Stimulated activated CD8-positive, alpha-beta memory T cell treated with anti-CD3 and anti-CD28 coated beads, Interleukin-7, amount 100 ng/mL, for 4 hours (primary cell): ENCODE results near the gene NPC1.
"Not testable (repeated sequence)": the region's sequence is repeated elsewhere in the genome, so short reads cannot be mapped to it uniquely, and the experiment has no call there.

ENCODE experiments used
- DNase-seq, 2 donors: peaks; one replicate each; pipeline ENCODE4 v3.0.0-alpha.2; 2020; ENCODE audit warnings: low read depth in 2 of 2

Gene NPC1

DNA sequence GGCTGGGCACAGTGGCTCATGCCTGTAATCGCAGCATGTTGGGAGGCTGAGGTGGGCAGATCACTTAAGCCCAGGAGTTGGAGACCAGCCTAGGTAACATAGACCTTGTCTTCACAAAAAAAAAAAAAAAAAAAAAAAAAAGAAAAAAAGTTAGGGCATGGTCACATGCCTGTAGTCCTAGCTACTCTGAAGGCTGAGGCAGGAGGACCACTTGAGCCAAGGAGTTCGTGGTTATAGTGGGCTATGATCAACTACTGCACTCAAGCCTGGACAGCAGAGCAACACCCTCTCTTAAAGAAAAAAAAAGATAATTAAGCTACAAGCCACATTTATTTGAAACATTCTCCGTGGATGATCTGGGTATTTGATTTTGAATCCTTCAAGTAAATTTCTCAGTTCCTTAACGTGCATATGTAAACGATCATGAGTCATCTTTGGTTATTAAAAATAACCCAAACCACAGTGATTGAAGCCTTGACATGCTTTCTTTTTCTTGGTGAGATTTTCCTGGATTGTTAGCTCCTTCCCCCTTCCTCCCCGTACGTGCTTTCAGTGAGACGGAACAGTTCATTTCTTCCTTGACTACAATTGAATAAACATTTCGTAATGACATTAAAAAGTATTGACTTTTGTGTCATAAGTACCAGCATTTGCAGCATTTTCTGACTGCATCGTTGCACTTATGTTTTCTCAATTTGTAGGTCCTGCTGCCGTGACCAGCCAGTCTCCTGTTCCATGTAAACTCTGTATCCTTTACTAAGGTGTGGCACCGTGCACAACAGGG is 62.7 kb downstream of the NPC1 start:
- DNase-seq = no peak

DNA sequence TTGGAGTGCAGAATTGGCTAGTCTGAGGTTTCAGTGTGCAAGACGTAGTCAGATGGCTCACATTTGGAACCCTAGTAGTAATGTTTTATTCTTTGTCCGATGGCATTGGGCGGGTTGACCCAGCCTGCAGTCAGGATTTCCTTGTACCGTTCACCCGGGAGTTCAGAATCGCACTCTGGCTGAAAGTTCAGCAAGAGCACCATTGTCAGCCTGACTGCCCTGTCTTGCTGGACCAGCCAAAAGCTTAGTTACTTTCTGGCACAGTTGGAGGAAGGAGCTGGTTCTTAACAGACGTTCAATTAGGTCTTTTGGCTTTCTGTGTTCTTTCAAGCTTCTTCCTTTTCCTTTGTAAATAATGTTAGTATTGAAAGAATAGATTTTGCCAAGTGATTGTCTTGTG is 64.4 kb downstream of the NPC1 start:
- no peak for DNase-seq

GRCh38 chr18:23521271-23521670 is 65.0 kb downstream of the NPC1 start:
- DNase-seq = no peak

DNA sequence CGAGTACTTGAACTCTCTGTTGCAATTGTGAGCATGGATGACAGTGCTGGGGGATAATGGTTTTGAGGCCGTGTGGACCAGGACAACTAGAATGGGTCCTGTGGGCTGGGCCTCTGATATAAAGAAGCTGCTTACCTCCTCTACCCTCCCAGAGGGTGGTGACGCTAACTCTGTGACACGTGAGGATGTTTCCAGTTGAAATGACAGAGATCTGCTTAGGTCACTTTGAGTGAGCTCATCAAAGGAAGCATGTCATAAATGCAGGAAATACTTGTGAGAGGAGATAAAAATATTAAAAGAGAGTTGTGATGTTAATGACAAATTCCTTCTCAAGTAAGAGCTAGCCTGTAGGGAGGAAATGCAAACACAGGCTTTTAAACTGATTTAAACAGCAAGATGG is 66.6 kb downstream of the NPC1 start:
- no peak for DNase-seq

DNA sequence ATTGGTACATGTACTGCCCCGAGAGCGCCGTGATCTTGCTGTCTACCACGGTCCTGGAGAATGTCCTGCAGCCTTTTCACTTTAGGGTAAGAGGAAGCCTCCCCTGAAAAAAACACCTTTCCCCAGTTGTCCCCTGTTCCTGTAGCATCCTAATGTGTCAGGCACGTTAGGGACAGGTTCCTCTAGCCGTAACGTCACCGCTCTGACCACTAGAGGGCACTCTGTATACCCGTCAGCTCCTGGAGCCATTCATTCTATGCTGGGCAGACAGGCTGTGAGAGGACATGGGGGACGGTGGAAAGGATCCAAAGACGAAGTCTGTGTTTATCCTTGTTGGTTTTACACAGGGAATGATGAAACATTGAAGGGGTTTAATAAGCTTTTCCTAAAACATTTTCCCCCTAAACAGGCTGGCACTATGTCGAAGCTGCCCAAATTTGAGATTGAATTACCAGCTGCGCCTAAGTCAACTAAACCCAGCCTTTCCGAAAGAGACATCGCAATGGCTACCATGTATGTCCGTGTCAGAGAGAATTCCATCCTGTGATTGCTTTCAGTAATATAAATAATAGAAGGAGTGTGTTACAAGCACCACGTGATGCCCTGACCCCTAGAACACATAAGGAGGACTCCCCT is 70.3 kb downstream of the NPC1 start:
- peak; percentile 55 to 57 for DNase-seq

DNA sequence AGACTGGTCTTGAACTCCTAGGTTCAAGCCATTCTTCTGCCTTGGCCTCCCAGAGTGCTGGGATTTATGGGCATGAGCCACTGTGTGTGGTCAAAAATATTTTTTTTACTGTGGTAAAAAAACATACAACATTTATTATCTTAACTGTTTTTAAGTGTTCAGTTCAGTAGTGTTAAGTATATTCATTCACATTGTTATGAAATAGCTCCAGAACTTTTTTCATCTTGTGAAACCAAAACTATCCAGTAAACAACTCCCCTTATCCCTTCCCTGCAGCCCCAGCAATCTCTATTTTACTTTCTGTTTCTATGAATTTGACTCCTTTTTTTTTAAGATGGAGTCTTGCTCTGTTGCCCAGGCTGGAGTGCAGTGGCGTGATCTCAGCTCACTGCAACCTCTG is 73.7 kb downstream of the NPC1 start:
- no peak for DNase-seq

- DNase-seq = not testable (repeated sequence)
Observed at GRCh38 chr18:23512216-23512615, 74.1 kb downstream of the NPC1 start.

- not testable (repeated sequence) for DNase-seq
Observed at GRCh38 chr18:23510923-23511322, 75.4 kb downstream of the NPC1 start.

GRCh38 chr18:23506393-23506792 is 79.9 kb downstream of the NPC1 start:
- no peak for DNase-seq

GRCh38 chr18:23504720-23505119 is 81.6 kb downstream of the NPC1 start:
- DNase-seq = no peak

DNA sequence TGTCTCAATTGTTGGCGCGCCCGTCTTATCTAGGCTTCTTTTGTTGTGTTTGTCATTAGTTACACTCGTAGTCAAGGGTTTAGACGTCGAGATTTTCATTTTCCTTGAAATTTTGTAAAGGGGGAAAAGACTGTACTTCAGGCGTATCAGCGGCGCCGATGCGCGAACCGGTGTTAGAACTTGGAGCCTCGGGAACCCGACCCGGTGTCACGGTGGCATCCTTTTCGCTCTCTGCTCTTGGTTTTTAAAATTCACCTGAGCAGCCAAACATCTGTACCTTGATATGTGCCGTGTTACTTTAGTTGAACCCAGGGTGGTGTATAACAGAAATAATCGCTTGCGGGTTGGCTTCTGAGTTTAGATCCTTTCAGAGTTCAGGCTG is 82.4 kb downstream of the NPC1 start:
- no peak for DNase-seq

GRCh38 chr18:23503038-23503962 is 83.0 kb downstream of the NPC1 start, which contains the start of gene RMC1:
Gene RMC1, plus strand, starts transcription at chr18:23503511. Its CDS starts 108 bp downstream, at chr18:23503619.
- DNase-seq = peak; percentile 92 to 98

DNA sequence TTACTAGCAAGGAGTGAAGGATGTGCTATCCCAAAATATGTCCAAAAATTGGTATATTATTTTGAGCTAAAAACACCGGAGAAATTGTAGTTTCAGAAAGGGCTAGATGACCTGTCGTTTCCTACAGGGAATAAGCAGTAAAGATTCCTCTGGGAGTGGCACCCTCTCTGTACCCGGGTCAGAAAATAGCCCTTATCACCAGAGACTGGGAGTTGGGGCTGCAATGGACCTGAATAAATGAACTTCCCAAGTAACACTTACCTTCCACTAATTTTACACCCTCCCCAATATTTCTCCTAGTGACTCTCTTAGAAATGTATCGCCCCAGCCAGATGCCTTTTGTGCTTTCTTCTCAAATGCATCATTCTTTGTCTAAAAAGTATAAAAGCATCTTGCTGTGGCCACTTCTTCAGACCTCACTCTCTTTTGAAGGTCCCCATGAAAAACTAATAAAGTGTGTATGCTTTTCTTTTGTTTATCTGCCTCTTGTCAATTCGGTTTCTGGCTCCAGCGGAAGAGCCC is 83.7 kb downstream of the NPC1 start:
- no peak for DNase-seq

GRCh38 chr18:23501626-23502025 is 84.7 kb downstream of the NPC1 start:
- no peak for DNase-seq

DNA sequence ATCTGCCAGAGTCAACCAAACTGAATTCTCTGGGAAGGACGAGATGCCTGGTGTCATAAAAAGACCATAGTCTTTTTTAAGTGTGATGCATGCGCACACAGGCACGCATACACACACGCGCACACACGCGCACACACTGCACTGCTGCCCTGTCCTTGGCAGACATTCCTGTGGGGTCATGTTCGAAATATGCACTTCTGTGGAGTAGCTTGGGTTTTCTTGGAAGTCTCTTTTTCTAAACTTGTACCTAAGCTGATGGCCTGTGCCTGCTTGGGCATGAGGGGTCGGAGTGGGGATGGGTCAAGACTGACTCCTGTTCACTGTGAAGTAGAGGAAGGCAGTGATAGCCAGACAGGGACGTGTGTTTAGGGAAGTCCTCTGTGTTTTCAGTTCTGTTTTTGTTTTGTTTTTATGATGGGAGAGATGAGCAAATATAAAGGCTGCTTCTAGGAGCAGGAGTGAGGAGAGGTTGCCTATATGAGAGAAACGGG is 87.0 kb downstream of the NPC1 start:
- no peak for DNase-seq

GRCh38 chr18:23498877-23499276 is 87.4 kb downstream of the NPC1 start:
- DNase-seq = peak; percentile 57 to 59

GRCh38 chr18:23498117-23498516 is 88.2 kb downstream of the NPC1 start:
- no peak for DNase-seq

- DNase-seq = no peak
Observed at GRCh38 chr18:23495723-23496440, 90.4 kb downstream of the NPC1 start.

DNA sequence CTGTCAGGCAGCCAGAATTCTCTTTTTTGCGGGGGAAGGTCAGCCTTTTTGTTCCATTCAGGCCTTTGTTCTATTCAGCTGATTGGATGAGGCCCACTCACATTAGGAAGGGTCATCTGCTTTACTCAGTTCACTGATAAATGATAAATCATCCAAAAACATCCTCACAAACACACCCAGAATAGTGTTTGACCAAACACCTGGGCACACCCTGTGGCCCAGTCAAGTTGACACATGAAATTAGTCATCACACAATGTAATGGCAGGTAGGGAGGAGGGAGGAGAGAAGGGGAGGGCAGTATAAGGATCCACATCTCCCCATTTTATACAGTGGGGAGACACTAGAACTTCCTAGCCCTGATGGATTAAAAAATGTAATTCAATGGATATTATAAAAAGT is 91.3 kb downstream of the NPC1 start:
- DNase-seq = no peak

DNA sequence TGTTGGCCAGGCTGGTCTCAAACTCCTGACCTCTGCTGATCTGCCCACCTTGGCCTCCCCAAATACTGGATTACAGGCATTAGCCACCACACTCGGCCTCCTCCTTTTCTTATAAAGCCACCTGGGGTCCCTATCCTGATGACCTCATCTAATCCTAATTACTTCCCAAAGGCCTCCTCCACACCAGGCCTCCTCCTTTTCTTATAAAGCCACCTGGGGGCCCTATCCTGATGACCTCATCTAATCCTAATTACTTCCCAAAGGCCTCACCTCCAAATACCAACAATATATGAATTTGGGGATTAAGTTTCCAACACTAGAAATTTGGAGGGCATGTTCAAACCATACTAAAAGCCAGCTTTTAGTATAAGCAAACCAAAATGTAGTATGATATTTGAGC is 92.7 kb downstream of the NPC1 start:
- no peak for DNase-seq

DNA sequence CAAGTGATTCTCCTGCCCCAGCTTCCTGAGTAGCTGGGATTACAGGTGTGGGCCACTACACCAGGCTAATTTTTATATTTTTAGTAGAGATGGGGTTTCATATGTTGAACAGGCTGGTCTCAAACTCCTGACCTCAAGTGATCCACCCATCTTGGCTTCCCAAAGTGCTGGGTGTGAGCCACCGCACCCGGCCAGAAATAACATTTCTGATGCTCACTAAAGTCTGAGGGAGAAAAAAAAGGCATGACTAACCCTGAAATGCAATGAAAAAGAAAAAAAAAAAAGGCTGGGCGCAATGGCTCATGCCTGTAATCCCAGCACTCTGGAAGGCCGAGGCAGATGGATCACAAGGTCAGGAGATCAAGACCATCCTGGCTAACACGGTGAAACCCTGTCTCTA is 96.7 kb downstream of the NPC1 start:
- not testable (repeated sequence) for DNase-seq
